22Rv1 (cell line): ENCODE measurements around the gene SPAG8.

ENCODE experiments used
- H3K27ac ChIP-seq: fragments of 450-650 bp; 2 replicates; pipeline ENCODE4 v1.5.1; 2017
- ZFX ChIP-seq: fragments of 450-650 bp; IDR thresholded peaks from 2 replicates; pipeline ENCODE4 v1.6.1; 2017; ENCODE audit warnings: antibody characterized with exemption, borderline replicate concordance
- TF ChIP-seq, protein P1 (sequence below): fragments of 450-650 bp; IDR thresholded peaks from 2 replicates; pipeline ENCODE4 v1.5.1; 2017; ENCODE audit warnings: mild to moderate bottlenecking

The SPAG8 gene

DNA sequence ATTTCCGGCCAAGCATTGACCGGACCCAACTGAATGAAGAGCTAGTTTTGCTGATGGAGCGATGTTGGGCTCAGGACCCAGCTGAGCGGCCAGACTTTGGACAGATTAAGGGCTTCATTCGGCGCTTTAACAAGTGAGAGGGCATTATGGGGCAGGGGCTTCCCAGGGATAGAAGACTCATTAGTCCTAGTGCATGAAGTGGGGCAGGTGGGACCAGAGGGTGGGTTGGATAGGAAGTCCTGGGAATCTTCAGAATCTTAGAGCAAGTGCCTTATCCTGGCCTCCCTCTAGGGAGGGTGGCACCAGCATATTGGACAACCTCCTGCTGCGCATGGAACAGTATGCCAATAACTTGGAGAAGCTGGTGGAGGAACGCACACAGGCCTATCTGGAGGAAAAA lies 6.0 kb downstream of the SPAG8 start:
- no peak overlapping the region for H3K27ac ChIP-seq

DNA sequence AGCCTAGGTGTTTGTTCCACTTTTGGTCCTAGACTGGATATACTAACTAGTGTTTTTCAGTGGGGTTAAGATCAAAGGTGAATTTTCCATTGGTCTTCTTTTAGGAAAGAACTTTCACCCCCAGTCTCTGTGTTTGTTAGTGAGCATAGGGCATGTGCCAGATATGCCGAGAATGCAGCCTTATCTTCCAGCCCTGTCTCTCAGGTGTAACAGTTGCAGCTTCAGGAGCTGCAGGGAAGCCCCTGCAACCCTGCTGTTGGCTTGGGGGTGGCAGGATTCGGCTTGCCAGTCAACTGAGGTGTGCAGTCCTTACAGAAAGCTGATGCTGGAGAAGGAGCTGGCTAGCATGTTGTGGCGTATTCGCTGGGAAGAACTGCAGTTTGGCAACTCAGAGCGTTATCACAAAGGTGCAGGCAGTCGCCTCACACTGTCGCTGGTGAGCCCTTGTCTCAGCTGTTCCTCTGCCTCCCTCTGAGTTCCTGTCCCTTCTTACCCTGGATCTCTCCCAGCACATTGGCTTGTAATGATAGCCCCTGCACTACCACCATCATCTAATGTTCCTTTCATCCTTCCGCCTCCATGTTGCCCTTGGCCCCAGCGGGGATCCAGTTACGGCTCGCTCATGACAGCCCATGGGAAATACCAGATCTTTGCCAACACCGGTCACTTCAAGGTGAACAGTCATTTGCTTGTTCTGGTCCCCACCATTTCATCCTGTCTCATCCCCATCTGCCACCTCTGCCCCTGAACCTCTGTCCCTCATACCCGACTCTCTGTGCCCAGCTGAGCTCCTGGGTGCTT lies 10.5 kb downstream of the SPAG8 start:
- no peak for TF ChIP-seq ZFX
- TF ChIP-seq, protein P1, sequence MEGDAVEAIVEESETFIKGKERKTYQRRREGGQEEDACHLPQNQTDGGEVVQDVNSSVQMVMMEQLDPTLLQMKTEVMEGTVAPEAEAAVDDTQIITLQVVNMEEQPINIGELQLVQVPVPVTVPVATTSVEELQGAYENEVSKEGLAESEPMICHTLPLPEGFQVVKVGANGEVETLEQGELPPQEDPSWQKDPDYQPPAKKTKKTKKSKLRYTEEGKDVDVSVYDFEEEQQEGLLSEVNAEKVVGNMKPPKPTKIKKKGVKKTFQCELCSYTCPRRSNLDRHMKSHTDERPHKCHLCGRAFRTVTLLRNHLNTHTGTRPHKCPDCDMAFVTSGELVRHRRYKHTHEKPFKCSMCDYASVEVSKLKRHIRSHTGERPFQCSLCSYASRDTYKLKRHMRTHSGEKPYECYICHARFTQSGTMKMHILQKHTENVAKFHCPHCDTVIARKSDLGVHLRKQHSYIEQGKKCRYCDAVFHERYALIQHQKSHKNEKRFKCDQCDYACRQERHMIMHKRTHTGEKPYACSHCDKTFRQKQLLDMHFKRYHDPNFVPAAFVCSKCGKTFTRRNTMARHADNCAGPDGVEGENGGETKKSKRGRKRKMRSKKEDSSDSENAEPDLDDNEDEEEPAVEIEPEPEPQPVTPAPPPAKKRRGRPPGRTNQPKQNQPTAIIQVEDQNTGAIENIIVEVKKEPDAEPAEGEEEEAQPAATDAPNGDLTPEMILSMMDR, result no peak
- H3K27ac ChIP-seq, result no peak overlapping the region

More for the DNA sequence above, 6.0 kb downstream of the SPAG8 start:
- no peak for TF ChIP-seq ZFX
- TF ChIP-seq, protein P1, result no peak

DNA sequence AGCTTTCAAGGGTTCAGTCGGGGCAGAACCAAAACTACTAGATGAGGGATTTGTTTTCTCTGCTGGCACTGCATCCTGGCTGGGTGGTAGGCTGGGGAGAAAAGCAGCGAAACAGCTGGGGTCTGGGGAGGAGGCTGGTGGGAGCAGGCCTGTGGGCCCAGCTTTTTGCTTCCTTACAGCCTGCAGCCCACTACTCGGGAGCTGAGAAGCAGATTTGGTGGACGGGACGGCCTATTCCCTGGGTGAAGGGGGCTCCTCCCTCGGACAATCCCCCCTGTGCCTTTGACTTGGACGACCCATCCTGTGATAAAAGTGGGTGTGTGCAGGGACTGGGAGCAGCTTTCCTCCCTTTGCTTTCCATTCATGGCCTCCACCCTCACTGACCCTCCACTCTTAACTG lies 11.5 kb downstream of the SPAG8 start:
- TF ChIP-seq ZFX, result no peak
- TF ChIP-seq, protein P1, result no peak
- H3K27ac ChIP-seq, result no peak overlapping the region

DNA sequence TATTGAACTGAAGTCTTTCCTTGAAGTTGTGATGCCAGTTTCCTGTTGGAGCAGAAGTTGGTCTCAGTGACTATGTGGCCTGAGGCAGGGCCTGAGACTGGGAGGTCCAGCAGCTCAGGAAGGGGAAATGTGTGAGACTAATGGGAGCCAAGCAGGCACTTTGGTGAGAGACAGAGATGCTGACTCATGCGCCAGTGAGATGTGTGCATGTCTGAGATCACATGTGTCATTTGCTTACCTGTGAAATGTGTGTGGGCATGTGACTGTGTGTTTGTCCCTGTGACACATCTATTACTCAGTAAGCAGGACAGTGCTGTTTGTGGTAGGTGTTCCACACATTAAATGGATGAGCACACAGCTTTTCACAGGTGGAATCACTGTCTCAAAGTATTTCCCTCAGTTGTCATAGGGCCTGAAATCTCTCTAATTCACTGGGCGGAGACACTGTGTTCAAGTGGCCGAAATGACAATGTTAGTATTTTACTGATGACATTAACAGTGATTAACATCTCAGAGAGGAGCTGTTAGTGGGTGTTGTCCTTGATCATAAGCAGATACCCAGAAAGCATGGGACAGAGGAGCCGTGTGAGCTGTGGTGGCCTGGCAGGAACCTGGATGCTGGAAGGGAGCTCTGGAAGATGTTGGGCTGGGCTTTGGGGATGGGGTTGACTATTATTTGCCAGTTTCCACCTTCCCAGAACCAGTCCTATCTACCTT lies 13.2 kb downstream of the SPAG8 start:
- TF ChIP-seq, protein P1, result no peak
- TF ChIP-seq ZFX, result no peak
- no peak overlapping the region for H3K27ac ChIP-seq

DNA sequence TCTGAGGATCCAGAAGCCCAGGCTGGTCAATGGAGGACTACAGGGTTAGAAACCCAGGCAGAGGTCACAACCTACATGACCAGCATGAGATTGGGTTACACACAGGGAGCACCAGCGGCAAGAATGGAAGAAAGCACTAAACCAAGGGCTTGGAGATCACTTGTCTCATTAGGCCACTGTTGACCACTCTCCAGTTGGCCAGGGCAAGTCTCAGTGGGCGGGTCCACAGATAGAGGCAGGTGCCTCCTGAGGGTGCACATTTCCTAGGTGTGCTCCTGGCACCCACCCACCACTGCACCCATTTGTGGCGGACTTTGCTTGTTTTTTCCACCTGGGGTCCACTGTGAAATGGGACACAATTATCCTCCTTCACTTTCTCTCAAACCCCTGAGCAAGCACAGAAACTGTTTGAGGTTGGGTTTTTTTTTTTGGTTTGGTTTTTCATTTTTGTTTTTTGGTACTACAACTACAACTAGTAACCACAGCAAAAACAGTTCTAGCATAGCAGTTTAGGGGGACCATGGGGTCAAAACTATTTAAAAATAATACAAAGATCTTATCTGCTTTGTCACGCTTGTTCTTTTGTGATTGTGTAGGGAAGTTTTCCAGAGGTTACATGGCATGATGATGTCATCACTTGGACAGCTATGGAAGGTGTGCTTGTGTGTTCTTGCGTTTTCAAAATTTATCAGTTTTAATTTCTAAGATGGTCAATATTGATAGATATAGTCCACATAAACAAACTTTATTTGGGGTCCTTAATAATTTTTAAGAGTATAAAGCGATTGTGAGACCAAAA lies 14.6 kb downstream of the SPAG8 start:
- TF ChIP-seq ZFX, result no peak
- TF ChIP-seq, protein P1, result no peak
- H3K27ac ChIP-seq, result no peak overlapping the region

DNA sequence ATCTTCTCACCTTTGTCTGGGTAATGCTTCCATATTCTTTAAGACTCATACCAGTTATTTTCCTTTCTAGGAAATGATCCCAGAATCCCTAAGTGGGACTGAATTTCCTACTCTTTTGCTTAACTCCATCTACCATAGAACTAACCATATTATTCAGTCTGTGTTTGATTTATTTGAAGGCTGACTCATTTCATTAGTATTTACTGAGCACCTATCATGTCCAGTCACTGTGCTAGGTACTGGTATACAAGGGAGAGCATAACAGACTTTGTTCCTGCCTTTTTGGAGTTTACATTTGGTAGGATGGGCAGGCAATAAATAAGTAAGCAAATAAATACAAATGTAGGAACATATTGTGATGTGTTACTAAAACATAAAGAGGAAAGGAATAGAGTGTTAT lies 16.4 kb downstream of the SPAG8 start:
- TF ChIP-seq ZFX, result no peak
- TF ChIP-seq, protein P1, result no peak
- H3K27ac ChIP-seq, result no peak overlapping the region
